Hepatocyte (in vitro differentiated cells): ENCODE results near the gene ARFGAP1.

Source experiments
- EZH2 ChIP-seq: fragments of 200-600 bp; sonication (generic); IDR thresholded peaks from 2 replicates; pipeline ENCODE4 v1.6.1; 2016; ENCODE audit warnings: antibody characterized with exemption, mild to moderate bottlenecking, borderline replicate concordance
- EZH2phosphoT487 ChIP-seq: fragments of 200-600 bp; sonication (generic); IDR thresholded peaks from one replicate; pipeline ENCODE4 v1.6.1; 2018; ENCODE audit warnings: antibody characterized with exemption, mild to moderate bottlenecking, low read depth, moderate library complexity; ENCODE audit not compliant: unreplicated experiment, severe bottlenecking
- TF ChIP-seq, protein P1 (sequence below): fragments of 200-600 bp; sonication (generic); IDR thresholded peaks from 2 replicates; pipeline ENCODE4 v1.5.1; 2016; ENCODE audit warnings: antibody characterized with exemption, mild to moderate bottlenecking; ENCODE audit not compliant: poor library complexity

DNA sequence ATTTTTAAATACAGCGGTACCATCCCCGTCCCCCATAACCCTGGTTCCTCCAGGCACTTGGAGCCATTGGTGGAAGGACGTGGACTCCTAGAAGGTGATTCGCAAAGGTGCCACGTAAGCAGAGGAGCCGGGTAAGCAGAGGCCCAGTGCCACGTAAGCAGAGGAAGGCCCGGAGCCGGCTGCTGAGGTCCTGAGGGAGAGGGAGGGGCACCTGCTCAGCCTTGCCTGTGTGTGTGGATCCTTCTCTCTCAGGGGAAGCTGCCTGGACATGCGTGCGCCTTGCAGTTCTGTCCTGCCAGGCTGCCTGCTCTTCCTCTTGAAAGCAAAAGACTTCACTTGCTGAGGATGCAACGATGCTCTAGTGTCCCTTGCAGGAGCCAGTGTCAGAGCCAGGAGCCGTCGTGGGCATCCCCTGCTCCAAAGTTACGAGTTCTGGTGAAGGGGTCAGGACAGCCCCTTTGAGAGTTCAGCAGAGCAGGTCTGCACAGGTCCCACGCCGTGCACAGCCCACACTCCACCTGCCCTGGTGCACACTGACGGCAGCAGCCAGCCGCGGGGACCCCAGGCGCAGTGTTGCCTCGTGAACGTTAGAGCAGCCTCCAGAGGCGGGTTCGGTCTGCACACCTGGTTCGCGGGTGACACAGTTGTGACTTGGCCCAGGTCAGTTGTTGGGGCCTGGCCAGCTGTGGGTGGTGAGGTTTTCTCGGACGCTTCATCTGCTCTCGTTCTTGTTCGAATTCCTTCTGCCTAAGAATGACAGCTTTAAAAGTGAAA lies 16.5 kb upstream of the ARFGAP1 start:
- TF ChIP-seq, protein P1, sequence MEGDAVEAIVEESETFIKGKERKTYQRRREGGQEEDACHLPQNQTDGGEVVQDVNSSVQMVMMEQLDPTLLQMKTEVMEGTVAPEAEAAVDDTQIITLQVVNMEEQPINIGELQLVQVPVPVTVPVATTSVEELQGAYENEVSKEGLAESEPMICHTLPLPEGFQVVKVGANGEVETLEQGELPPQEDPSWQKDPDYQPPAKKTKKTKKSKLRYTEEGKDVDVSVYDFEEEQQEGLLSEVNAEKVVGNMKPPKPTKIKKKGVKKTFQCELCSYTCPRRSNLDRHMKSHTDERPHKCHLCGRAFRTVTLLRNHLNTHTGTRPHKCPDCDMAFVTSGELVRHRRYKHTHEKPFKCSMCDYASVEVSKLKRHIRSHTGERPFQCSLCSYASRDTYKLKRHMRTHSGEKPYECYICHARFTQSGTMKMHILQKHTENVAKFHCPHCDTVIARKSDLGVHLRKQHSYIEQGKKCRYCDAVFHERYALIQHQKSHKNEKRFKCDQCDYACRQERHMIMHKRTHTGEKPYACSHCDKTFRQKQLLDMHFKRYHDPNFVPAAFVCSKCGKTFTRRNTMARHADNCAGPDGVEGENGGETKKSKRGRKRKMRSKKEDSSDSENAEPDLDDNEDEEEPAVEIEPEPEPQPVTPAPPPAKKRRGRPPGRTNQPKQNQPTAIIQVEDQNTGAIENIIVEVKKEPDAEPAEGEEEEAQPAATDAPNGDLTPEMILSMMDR: no peak
- TF ChIP-seq EZH2: no peak
- TF ChIP-seq EZH2phosphoT487: no peak
